Measurements from ENCODE around the gene TACR2. TPM values are rescaled to one million over a fixed set of nuclear protein-coding genes. Genes with fewer than 3 reads are reported as not detected.

TACR2 gene
- total RNA-seq, 2 experiments from 2014 or later: not detected

GRCh38 chr10:69398466-69398865, 18.3 kb downstream of the TACR2 start:
- no peaks in the 10 kb centered on the region for H3K4me1 ChIP-seq (ENCODE audit: insufficient read depth, low read length)
- intact Hi-C loops (cut with DNase I, micrococcal nuclease): no loop called here
- Mint-ChIP-seq H3K27me3 (no peaks in the 10 kb centered on the region), H3K4me3 (no peak overlapping the region), H3K36me3 (ENCODE audit: low read depth) (peaks cover 84% of the 10 kb centered on the region), H3K27ac (no peak overlapping the region), H3K4me1 (ENCODE audit: low read depth) (no peaks in the 10 kb centered on the region), H3K9me3 (no peaks in the 10 kb centered on the region)
- H3K9me3 ChIP-seq (ENCODE audit: control insufficient read depth in 1 of 2, insufficient read depth in 1 of 2, low read length in 2 of 2): no peaks in the 10 kb centered on the region
- H3K4me3 ChIP-seq (ENCODE audit: low read length): no peak overlapping the region
- no peak overlapping the region for H3K27ac ChIP-seq (ENCODE audit: low read depth in 1 of 2, low read length in 2 of 2)
- ChIA-PET POLR2A (no interaction called here), CTCF (interaction anchor here (0.6 to 2.4 kb wide), 2 partner anchors 9 to 183 kb away, joined by 3 to 5 read pairs; no protein-coding TSS in a partner anchor)
- peaks cover 79% of the 10 kb centered on the region for H3K36me3 ChIP-seq (ENCODE audit: insufficient read depth, low read length)
- ATAC-seq (ENCODE audit: poor library complexity) (no peak), DNase-seq (no peak)
- no peaks in the 10 kb centered on the region for H3K27me3 ChIP-seq (ENCODE audit: control insufficient read depth in 1 of 2, insufficient read depth in 2 of 2, low read length in 2 of 2)
- TF ChIP-seq CTCF (IDR thresholded peaks at IDR 0.05): no peak

GRCh38 chr10:69397972-69398371, 18.7 kb downstream of the TACR2 start:
- H3K4me1 Mint-ChIP-seq (ENCODE audit: low read depth): no peaks in the 10 kb centered on the region
- H3K4me3 ChIP-seq (ENCODE audit: low read length): no peak overlapping the region
- no peaks in the 10 kb centered on the region for H3K27me3 Mint-ChIP-seq
- H3K36me3 ChIP-seq (ENCODE audit: insufficient read depth, low read length): peaks cover 75% of the 10 kb centered on the region
- H3K27ac ChIP-seq (ENCODE audit: low read depth in 1 of 2, low read length in 2 of 2): no peak overlapping the region
- ATAC-seq (ENCODE audit: poor library complexity) (no peak), DNase-seq (no peak)
- H3K4me3 Mint-ChIP-seq: no peak overlapping the region
- ChIA-PET CTCF (interaction anchor here (0.6 to 2.4 kb wide), 2 partner anchors 10 to 183 kb away, joined by 3 to 5 read pairs; no protein-coding TSS in a partner anchor), POLR2A (no interaction called here)
- H3K9me3 ChIP-seq (ENCODE audit: control insufficient read depth in 1 of 2, insufficient read depth in 1 of 2, low read length in 2 of 2): no peaks in the 10 kb centered on the region
- H3K36me3 Mint-ChIP-seq (ENCODE audit: low read depth): peaks cover 79% of the 10 kb centered on the region
- H3K4me1 ChIP-seq (ENCODE audit: insufficient read depth, low read length): no peaks in the 10 kb centered on the region
- intact Hi-C loops (cut with DNase I, micrococcal nuclease): no loop called here
- H3K27ac Mint-ChIP-seq: no peak overlapping the region
- TF ChIP-seq CTCF (IDR thresholded peaks at IDR 0.05): no peak
- no peaks in the 10 kb centered on the region for H3K9me3 Mint-ChIP-seq
- no peaks in the 10 kb centered on the region for H3K27me3 ChIP-seq (ENCODE audit: control insufficient read depth in 1 of 2, insufficient read depth in 2 of 2, low read length in 2 of 2)

- no peak for TF ChIP-seq CTCF (IDR thresholded peaks at IDR 0.05)
- Mint-ChIP-seq H3K27ac (no peak overlapping the region), H3K9me3 (no peaks in the 10 kb centered on the region), H3K27me3 (no peaks in the 10 kb centered on the region), H3K4me3 (no peak overlapping the region), H3K4me1 (ENCODE audit: low read depth) (peaks cover 24% of the 10 kb centered on the region), H3K36me3 (ENCODE audit: low read depth) (peaks cover 75% of the 10 kb centered on the region)
- no peaks in the 10 kb centered on the region for H3K9me3 ChIP-seq (ENCODE audit: control insufficient read depth in 1 of 2, insufficient read depth in 1 of 2, low read length in 2 of 2)
- no peak for ATAC-seq (ENCODE audit: poor library complexity)
- H3K36me3 ChIP-seq (ENCODE audit: insufficient read depth, low read length): peaks cover 61% of the 10 kb centered on the region
- no peak for DNase-seq
- H3K4me3 ChIP-seq (ENCODE audit: low read length): no peak overlapping the region
- CTCF ChIA-PET: interaction anchor here (1.5 to 4.6 kb wide), 2 partner anchors 10 to 157 kb away, joined by 4 to 48 read pairs; no protein-coding TSS in a partner anchor
- no peak overlapping the region for H3K27ac ChIP-seq (ENCODE audit: low read depth in 1 of 2, low read length in 2 of 2)
- intact Hi-C loops (cut with DNase I, micrococcal nuclease): loop anchor here in 1 of 2 experiments (5.0 kb wide), 1 partner anchor 392 kb away; no protein-coding TSS in a partner anchor
- POLR2A ChIA-PET: no interaction called here
- H3K4me1 ChIP-seq (ENCODE audit: insufficient read depth, low read length): peaks cover 14% of the 10 kb centered on the region
- no peaks in the 10 kb centered on the region for H3K27me3 ChIP-seq (ENCODE audit: control insufficient read depth in 1 of 2, insufficient read depth in 2 of 2, low read length in 2 of 2)
Observed at GRCh38 chr10:69394020-69394419, 22.7 kb downstream of the TACR2 start.
